HepG2 (cell line): ENCODE data around the gene B4GALT5. TPM values are rescaled to one million over a fixed set of nuclear protein-coding genes. Genes with fewer than 3 reads are reported as not detected.

Experiments
- ERF ChIP-seq: IDR thresholded peaks from 2 replicates; pipeline ENCODE4 v1.6.1; 2018; ENCODE audit warnings: missing biosample characterization, missing genetic modification reagents
- FOXM1 ChIP-seq: sonication (generic); formaldehyde crosslinking; IDR thresholded peaks from 2 replicates; pipeline ENCODE4 v1.5.0; 2020; ENCODE audit warnings: missing genetic modification reagents
- HNF4G ChIP-seq, 2 experiments: sonication (generic) in 1 of 2; formaldehyde crosslinking in 1 of 2; IDR thresholded peaks; 2 replicates each; pipeline versions ENCODE4 v1.4.0 to v1.6.1; 2011 to 2020; ENCODE audit warnings: borderline replicate concordance in 2 of 2, low read depth in 2 of 2, mild to moderate bottlenecking in 2 of 2, low read length in 1 of 2, missing genetic modification reagents in 1 of 2, moderate library complexity in 1 of 2
- KDM5B ChIP-seq: sonication (generic); formaldehyde crosslinking; IDR thresholded peaks from 2 replicates; pipeline ENCODE4 v1.4.0; 2020; ENCODE audit warnings: missing genetic modification reagents, mild to moderate bottlenecking, borderline replicate concordance
- TBX2 ChIP-seq: sonication (generic); formaldehyde crosslinking; IDR thresholded peaks from 2 replicates; pipeline ENCODE4 v1.5.0; 2020; ENCODE audit warnings: missing genetic modification reagents, mild to moderate bottlenecking, borderline replicate concordance
- ZFP36L2 ChIP-seq: sonication (generic); formaldehyde crosslinking; IDR thresholded peaks from 2 replicates; pipeline ENCODE4 v1.4.0; 2020; ENCODE audit warnings: missing genetic modification reagents
- ZMYM2 ChIP-seq: sonication (generic); formaldehyde crosslinking; IDR thresholded peaks from 2 replicates; pipeline ENCODE4 v1.8.0; 2022; ENCODE audit warnings: mild to moderate bottlenecking, missing genetic modification reagents
- polyA plus RNA-seq, 8 experiments: library from polyadenylated mRNA; depleted of rRNA in 3 of 8; stranded (reverse) in 7 of 8; unstranded in 1 of 8; fragments of >200 nt; fragmentation: Illumina TruSeq in 4 of 8; extraction: Trizol in 4 of 8; gene quantifications; 2 replicates each; pipeline versions ENCODE4 v1.2.1 to v1.2.3, GENCODE V29; 2011 to 2016; ENCODE audit warnings: low read depth in 4 of 8, missing spikeins in 1 of 8, mixed read lengths in 1 of 8; ENCODE audit not compliant: insufficient read depth in 1 of 8
- total RNA-seq, 5 experiments: library from RNA; depleted of rRNA; stranded (reverse); fragments of >200 nt; fragmentation: Illumina TruSeq; extraction: Trizol; gene quantifications; 2 replicates each; pipeline ENCODE4 v1.2.3, GENCODE V29; 2016; ENCODE audit warnings: low read depth in 1 of 5
- TF ChIP-seq, protein P1 (sequence below): sonication (generic); formaldehyde crosslinking; IDR thresholded peaks from 2 replicates; pipeline ENCODE4 v1.4.0; 2020; ENCODE audit warnings: missing genetic modification reagents
- TF ChIP-seq, protein P2 (sequence below): sonication (generic); formaldehyde crosslinking; IDR thresholded peaks from 2 replicates; pipeline ENCODE4 v1.9.0; 2022; ENCODE audit warnings: low read depth, missing genetic modification reagents
- TF ChIP-seq, protein P3 (sequence below): sonication (generic); formaldehyde crosslinking; IDR thresholded peaks from 2 replicates; pipeline ENCODE4 v1.5.1; 2020; ENCODE audit warnings: mild to moderate bottlenecking, missing genetic modification reagents
- TF ChIP-seq, protein P4 (sequence below): sonication (generic); formaldehyde crosslinking; IDR thresholded peaks from 2 replicates; pipeline ENCODE4 v1.8.1; 2023; ENCODE audit warnings: missing genetic modification reagents, inconsistent platforms, borderline replicate concordance
- TF ChIP-seq, protein P5 (sequence below), 2 experiments: fragments of 450-650 bp in 1 of 2; sonication (generic) in 1 of 2; formaldehyde crosslinking; IDR thresholded peaks; 2 replicates each; pipeline versions ENCODE4 v1.5.0 to v1.8.0; 2020 to 2022; ENCODE audit warnings: mild to moderate bottlenecking in 1 of 2, missing genetic modification reagents in 1 of 2

B4GALT5 gene
- total and polyA plus RNA-seq, 2 of the 13 experiments (the other 11 are each of a cell fraction or from before 2014, with no cell fraction given), result 27.3 to 30.9 TPM

DNA sequence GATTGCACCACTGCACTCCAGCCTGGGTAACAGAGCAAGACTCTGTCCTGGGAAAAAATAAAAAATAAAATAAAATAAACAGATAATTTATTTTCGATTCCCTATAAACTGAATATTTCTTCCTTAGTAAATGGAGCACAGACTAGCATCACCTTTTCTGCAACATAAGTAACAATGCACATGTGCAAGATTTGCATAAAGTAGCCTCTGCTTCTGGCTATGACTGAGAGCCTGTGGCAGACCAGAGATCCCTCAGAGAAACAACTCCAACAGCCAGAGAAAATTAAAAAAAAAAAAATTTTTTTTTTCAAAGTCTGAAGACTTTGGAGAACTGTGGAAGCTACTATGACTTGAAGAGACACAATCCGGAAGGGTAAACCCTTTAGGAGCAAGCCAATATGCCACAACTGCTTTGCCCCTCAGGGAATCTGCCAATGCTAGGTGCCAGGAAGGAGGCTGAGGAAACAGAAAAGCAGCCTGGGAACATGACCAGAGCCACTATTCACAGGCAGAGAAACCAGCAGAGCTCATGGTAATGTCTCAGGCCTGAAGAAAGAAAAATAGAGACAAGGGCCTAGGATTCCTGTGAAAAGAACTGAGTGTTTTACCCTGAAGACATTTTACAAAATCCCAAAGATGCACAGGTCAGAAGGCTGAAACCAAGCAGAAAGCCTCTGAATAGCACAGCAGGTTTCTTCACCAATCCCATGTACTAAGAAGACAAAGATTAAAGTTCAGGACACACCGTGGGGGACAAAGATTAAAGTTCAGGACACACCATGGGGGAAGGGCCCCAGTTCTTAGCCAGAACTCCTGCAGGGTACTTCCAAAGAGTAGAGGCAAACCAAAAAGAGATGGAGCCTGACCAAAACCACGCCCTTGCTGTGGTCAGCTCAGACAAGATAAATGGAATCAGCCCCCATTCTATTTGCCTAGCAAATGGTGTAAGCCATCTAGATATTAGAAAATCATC, 25.8 kb downstream of the B4GALT5 start (continued):
- TF ChIP-seq, protein P1, sequence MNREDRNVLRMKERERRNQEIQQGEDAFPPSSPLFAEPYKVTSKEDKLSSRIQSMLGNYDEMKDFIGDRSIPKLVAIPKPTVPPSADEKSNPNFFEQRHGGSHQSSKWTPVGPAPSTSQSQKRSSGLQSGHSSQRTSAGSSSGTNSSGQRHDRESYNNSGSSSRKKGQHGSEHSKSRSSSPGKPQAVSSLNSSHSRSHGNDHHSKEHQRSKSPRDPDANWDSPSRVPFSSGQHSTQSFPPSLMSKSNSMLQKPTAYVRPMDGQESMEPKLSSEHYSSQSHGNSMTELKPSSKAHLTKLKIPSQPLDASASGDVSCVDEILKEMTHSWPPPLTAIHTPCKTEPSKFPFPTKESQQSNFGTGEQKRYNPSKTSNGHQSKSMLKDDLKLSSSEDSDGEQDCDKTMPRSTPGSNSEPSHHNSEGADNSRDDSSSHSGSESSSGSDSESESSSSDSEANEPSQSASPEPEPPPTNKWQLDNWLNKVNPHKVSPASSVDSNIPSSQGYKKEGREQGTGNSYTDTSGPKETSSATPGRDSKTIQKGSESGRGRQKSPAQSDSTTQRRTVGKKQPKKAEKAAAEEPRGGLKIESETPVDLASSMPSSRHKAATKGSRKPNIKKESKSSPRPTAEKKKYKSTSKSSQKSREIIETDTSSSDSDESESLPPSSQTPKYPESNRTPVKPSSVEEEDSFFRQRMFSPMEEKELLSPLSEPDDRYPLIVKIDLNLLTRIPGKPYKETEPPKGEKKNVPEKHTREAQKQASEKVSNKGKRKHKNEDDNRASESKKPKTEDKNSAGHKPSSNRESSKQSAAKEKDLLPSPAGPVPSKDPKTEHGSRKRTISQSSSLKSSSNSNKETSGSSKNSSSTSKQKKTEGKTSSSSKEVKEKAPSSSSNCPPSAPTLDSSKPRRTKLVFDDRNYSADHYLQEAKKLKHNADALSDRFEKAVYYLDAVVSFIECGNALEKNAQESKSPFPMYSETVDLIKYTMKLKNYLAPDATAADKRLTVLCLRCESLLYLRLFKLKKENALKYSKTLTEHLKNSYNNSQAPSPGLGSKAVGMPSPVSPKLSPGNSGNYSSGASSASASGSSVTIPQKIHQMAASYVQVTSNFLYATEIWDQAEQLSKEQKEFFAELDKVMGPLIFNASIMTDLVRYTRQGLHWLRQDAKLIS (CRISPR knock-in tag), result no peak
- peak; percentile 80; the same call in 1 of the 2 replicates for TF ChIP-seq ZMYM2
- TF ChIP-seq ERF, result 0 out of 2 replicates have a peak, but pooled peaks have one; percentile 19
- TF ChIP-seq HNF4G (IDR thresholded peaks at IDR 0.05; ENCODE audit: borderline replicate concordance, low read depth, low read length), result peak; percentile 97
- TF ChIP-seq HNF4G (CRISPR knock-in tag; IDR thresholded peaks at IDR 0.05; ENCODE audit: borderline replicate concordance, low read depth), result peak; percentile 75
- TF ChIP-seq, protein P2, sequence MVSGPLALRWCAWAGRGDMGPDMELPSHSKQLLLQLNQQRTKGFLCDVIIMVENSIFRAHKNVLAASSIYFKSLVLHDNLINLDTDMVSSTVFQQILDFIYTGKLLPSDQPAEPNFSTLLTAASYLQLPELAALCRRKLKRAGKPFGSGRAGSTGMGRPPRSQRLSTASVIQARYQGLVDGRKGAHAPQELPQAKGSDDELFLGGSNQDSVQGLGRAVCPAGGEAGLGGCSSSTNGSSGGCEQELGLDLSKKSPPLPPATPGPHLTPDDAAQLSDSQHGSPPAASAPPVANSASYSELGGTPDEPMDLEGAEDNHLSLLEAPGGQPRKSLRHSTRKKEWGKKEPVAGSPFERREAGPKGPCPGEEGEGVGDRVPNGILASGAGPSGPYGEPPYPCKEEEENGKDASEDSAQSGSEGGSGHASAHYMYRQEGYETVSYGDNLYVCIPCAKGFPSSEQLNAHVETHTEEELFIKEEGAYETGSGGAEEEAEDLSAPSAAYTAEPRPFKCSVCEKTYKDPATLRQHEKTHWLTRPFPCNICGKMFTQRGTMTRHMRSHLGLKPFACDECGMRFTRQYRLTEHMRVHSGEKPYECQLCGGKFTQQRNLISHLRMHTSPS, result no peak
- TF ChIP-seq, protein P3, sequence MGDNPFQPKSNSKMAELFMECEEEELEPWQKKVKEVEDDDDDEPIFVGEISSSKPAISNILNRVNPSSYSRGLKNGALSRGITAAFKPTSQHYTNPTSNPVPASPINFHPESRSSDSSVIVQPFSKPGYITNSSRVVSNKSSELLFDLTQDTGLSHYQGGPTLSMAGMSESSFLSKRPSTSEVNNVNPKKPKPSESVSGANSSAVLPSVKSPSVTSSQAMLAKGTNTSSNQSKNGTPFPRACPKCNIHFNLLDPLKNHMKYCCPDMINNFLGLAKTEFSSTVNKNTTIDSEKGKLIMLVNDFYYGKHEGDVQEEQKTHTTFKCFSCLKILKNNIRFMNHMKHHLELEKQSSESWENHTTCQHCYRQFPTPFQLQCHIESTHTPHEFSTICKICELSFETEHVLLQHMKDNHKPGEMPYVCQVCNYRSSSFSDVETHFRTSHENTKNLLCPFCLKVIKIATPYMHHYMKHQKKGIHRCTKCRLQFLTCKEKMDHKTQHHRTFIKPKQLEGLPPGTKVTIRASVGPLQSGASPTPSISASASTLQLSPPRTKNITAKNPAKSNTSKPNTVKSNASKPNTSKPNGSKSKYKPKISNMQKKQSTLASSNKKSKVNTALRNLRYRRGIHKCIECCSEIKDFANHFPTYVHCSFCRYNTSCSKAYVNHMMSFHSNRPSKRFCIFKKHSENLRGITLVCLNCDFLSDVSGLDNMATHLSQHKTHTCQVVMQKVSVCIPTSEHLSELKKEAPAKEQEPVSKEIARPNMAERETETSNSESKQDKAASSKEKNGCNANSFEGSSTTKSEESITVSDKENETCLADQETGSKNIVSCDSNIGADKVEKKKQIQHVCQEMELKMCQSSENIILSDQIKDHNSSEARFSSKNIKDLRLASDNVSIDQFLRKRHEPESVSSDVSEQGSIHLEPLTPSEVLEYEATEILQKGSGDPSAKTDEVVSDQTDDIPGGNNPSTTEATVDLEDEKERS (CRISPR knock-in tag), result 0 out of 2 replicates have a peak, but pooled peaks have one; percentile 50
- TF ChIP-seq FOXM1 (CRISPR knock-in tag), result no peak
- TF ChIP-seq, protein P4, sequence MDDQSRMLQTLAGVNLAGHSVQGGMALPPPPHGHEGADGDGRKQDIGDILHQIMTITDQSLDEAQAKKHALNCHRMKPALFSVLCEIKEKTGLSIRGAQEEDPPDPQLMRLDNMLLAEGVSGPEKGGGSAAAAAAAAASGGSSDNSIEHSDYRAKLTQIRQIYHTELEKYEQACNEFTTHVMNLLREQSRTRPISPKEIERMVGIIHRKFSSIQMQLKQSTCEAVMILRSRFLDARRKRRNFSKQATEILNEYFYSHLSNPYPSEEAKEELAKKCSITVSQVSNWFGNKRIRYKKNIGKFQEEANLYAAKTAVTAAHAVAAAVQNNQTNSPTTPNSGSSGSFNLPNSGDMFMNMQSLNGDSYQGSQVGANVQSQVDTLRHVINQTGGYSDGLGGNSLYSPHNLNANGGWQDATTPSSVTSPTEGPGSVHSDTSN (CRISPR knock-in tag), result no peak
- TF ChIP-seq, protein P5, sequence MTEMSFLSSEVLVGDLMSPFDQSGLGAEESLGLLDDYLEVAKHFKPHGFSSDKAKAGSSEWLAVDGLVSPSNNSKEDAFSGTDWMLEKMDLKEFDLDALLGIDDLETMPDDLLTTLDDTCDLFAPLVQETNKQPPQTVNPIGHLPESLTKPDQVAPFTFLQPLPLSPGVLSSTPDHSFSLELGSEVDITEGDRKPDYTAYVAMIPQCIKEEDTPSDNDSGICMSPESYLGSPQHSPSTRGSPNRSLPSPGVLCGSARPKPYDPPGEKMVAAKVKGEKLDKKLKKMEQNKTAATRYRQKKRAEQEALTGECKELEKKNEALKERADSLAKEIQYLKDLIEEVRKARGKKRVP (CRISPR knock-in tag; IDR thresholded peaks at IDR 0.05), result no peak
- no peak for TF ChIP-seq ZFP36L2
- TF ChIP-seq KDM5B (CRISPR knock-in tag), result no peak
- 0 out of 2 replicates have a peak, but pooled peaks have one; percentile 21 for TF ChIP-seq TBX2 (CRISPR knock-in tag)
